OCI-LY7 (cell line): ENCODE measurements around the gene GALC. TPM values are rescaled to one million over a fixed set of nuclear protein-coding genes. Genes with fewer than 3 reads are reported as not detected.
"Not testable (repeated sequence)": the region's sequence is repeated elsewhere in the genome, so short reads cannot be mapped to it uniquely, and the experiment has no call there.

Experiments
- BruUV-seq: library from RNA; stranded (reverse); fragments of 400-500 nt; replicated peaks from 2 replicates; lab custom pipeline; 2021; lab: Mats Ljungman, UMichigan
- CTCF ChIA-PET: fragments of 300-600 bp; sonication (Branson Sonifier 250); formaldehyde crosslinking; loops from one replicate; lab custom pipeline; 2022; ENCODE audit warnings: antibody characterized with exemption; ENCODE audit not compliant: unreplicated experiment; lab: Charles Lee
- POLR2A ChIA-PET: fragments of 300-600 bp; sonication (Branson Sonifier 250); formaldehyde crosslinking; loops from one replicate; lab custom pipeline; 2022; ENCODE audit warnings: antibody characterized with exemption; lab: Charles Lee
- DNase-seq: peaks from one replicate; pipeline ENCODE4 v3.0.0-alpha.2; 2015; ENCODE audit warnings: low spot score
- H2AFZ ChIP-seq: fragments of 200-600 bp; sonication (generic), shearing (Covaris generic); 2 replicates; pipeline ENCODE4 v1.6.1; 2014; ENCODE audit warnings: mild to moderate bottlenecking, antibody characterized with exemption, low read length, moderate library complexity
- H3K27ac ChIP-seq: fragments of 200-600 bp; sonication (generic); 2 replicates; pipeline ENCODE4 v1.5.1; 2014; ENCODE audit warnings: mixed run types, low read depth, mild to moderate bottlenecking, moderate library complexity, low read length, inconsistent platforms; ENCODE audit not compliant: poor library complexity, severe bottlenecking
- H3K36me3 ChIP-seq: fragments of 200-600 bp; sonication (generic); 2 replicates; pipeline ENCODE4 v1.6.1; 2014; ENCODE audit warnings: mild to moderate bottlenecking, antibody characterized with exemption, low read length, moderate library complexity, mixed read lengths; ENCODE audit not compliant: insufficient read depth
- H3K4me1 ChIP-seq: fragments of 200-600 bp; sonication (generic); 2 replicates; pipeline ENCODE4 v1.5.1; 2014; ENCODE audit warnings: mild to moderate bottlenecking, low read length; ENCODE audit not compliant: insufficient read depth, poor library complexity, severe bottlenecking
- H3K4me2 ChIP-seq: fragments of 200-600 bp; sonication (generic); 2 replicates; pipeline ENCODE4 v1.6.1; 2014; ENCODE audit warnings: mild to moderate bottlenecking, low read length
- H3K4me3 ChIP-seq: fragments of 200-600 bp; sonication (generic); 2 replicates; pipeline ENCODE4 v1.5.1; 2014; ENCODE audit warnings: mild to moderate bottlenecking, low read depth, low read length; ENCODE audit not compliant: poor library complexity, severe bottlenecking
- H3K79me2 ChIP-seq: fragments of 200-600 bp; sonication (generic); 2 replicates; pipeline ENCODE4 v1.6.1; 2016; ENCODE audit warnings: low read depth, mild to moderate bottlenecking, low read length, moderate library complexity, mixed read lengths; ENCODE audit not compliant: insufficient read depth
- H3K9me2 ChIP-seq: fragments of 200-600 bp; sonication (generic); 2 replicates; pipeline ENCODE4 v1.6.1; 2016; ENCODE audit warnings: mild to moderate bottlenecking, low read length, mixed read lengths; ENCODE audit not compliant: insufficient read depth
- H3K9me3 ChIP-seq: fragments of 200-600 bp; sonication (generic); 2 replicates; pipeline ENCODE4 v1.6.1; 2014; ENCODE audit warnings: mild to moderate bottlenecking, mixed run types, low read length, mixed read lengths
- H4K20me1 ChIP-seq: fragments of 200-600 bp; sonication (generic); 2 replicates; pipeline ENCODE4 v1.6.1; 2014; ENCODE audit warnings: mild to moderate bottlenecking, antibody characterized with exemption, low read length, moderate library complexity, mixed read lengths; ENCODE audit not compliant: insufficient read depth
- EZH2phosphoT487 ChIP-seq: fragments of 200-600 bp; sonication (generic); IDR thresholded peaks from 2 replicates; pipeline ENCODE4 v1.6.1; 2018; ENCODE audit warnings: low read depth, borderline replicate concordance, mild to moderate bottlenecking, mixed run types, antibody characterized with exemption, low read length, moderate library complexity, mixed read lengths
- intact Hi-C: fragments of 100-400 bp; cut with micrococcal nuclease; formaldehyde crosslinking; loops from one replicate; pipeline ENCODE4 v1.10.0; 2022; ENCODE audit not compliant: unreplicated experiment
- total RNA-seq, 2 experiments: library from RNA; depleted of rRNA in 1 of 2; stranded (reverse); fragments of >200 nt in 1 of 2; shearing (Covaris generic) in 1 of 2; gene quantifications; 2 replicates each; pipeline ENCODE4 v1.2.3, GENCODE V29; 2014 to 2022
- TF ChIP-seq, protein P1 (sequence below): fragments of 200-600 bp; sonication (generic); conservative IDR thresholded peaks from 2 replicates; pipeline ENCODE4 v1.5.1; 2014; ENCODE audit warnings: mild to moderate bottlenecking, antibody characterized with exemption, low read length, moderate library complexity, mixed read lengths

The GALC gene
- total RNA-seq, 2 experiments from 2014 or later, result 4.4 to 18.0 TPM

DNA sequence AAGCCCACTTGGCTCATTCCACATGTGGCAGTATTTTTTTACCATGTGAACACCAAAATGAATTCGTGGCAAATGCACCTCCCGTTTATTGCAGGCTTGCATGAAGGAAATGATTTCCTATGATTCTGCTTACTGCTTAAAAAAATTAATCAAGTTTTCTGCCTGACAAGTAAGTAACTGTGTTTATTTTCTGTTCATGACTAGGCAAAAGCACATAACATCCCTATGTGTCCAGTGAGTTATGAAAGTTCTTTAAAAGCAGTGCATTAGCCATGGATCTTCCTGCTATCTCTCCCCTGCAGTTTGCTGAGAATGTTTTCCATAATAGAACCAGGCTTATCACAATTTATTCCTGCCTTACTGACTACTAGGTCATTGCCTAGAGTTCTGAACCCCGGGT is 32.3 kb upstream of the GALC start:
- Histone ChIP-seq H3K9me3 (no peaks in the 10 kb centered on the region), H2AFZ (no peak overlapping the region), H3K79me2 (no peaks in the 10 kb centered on the region), H3K36me3 (no peaks in the 10 kb centered on the region), H3K4me1 (peaks cover 12% of the 10 kb centered on the region), H3K27ac (no peak overlapping the region), H4K20me1 (no peaks in the 10 kb centered on the region), H3K4me2 (no peak overlapping the region), H3K4me3 (no peak overlapping the region), H3K9me2 (no peaks in the 10 kb centered on the region)
- intact Hi-C loops, result no loop called here
- POLR2A ChIA-PET, result no interaction called here
- TF ChIP-seq, protein P1, sequence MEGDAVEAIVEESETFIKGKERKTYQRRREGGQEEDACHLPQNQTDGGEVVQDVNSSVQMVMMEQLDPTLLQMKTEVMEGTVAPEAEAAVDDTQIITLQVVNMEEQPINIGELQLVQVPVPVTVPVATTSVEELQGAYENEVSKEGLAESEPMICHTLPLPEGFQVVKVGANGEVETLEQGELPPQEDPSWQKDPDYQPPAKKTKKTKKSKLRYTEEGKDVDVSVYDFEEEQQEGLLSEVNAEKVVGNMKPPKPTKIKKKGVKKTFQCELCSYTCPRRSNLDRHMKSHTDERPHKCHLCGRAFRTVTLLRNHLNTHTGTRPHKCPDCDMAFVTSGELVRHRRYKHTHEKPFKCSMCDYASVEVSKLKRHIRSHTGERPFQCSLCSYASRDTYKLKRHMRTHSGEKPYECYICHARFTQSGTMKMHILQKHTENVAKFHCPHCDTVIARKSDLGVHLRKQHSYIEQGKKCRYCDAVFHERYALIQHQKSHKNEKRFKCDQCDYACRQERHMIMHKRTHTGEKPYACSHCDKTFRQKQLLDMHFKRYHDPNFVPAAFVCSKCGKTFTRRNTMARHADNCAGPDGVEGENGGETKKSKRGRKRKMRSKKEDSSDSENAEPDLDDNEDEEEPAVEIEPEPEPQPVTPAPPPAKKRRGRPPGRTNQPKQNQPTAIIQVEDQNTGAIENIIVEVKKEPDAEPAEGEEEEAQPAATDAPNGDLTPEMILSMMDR, result no peak
- no peak for TF ChIP-seq EZH2phosphoT487
- DNase-seq, result no peak
- CTCF ChIA-PET, result no interaction called here
- no TSS peak for BruUV-seq

DNA sequence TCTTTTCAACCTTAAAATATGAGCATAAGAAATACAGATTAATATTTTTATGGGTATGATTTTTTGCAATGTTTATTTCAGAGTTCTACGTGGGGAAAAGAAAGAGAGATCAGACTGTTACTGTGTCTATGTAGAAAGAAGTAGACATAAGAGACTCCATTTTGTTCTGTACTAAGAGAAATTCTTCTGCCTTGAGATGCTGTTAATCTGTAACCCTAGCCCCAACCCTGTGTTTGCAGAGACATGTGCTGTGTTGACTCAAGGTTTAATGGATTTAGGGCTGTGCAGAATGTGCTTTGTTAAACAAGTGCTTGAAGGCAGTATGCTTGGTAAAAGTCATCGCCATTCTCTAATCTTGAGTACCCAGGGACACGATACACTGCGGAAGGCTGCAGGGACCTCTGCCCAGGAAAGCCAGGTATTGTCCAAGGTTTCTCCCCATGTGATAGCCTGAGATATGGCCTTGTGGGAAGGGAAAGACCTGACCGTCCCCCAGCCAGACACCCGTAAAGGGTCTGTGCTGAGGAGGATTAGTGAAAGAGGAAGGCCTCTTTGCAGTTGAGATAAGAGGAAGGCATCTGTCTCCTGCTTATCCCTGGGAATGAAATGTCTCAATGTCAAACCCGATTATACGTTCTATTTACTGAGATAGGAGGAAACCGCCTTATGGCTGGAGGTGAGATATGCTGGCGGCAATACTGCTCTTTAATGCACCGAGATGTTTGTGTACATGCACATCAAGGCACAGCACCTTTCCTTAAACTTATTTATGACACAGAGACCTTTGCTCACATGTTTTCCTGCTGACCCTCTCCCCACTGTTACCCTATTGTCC is 31.5 kb upstream of the GALC start:
- H3K9me2 ChIP-seq, CTCF ChIA-PET, H3K4me2 ChIP-seq, H3K79me2 ChIP-seq, H3K27ac ChIP-seq, POLR2A ChIA-PET, H4K20me1 ChIP-seq, DNase-seq, H3K36me3 ChIP-seq, BruUV-seq, H2AFZ ChIP-seq, intact Hi-C loops, H3K9me3 ChIP-seq, H3K4me3 ChIP-seq: not testable (repeated sequence)
- peaks cover 12% of the 10 kb centered on the region for H3K4me1 ChIP-seq

DNA sequence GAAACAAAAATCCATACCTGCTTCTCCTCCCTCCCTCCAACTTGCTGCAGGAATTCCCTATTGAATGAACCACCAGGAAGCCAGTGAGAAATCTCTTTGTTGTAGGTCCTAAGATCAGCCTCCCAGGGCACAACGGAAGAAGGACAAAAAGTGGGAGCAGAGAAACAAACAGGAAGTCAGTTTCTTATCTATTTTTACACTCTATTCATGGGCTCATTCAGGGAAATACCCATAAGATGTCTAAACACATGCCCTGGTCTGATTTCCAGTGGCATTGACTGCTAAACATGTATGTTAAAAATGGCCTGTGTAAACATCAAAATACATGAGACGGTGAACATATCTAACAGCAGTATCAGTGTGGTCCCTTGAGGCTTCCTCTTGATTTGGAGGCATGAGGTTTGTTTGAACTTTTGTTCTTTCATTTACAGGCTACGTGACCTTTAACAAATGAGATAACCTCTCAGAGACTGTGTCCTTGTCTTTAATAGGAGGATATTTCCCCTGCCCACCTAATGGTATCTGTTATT is 30.7 kb upstream of the GALC start:
- no peaks in the 10 kb centered on the region for H4K20me1 ChIP-seq
- no peak overlapping the region for H2AFZ ChIP-seq
- TF ChIP-seq, protein P1, result no peak
- no peak for TF ChIP-seq EZH2phosphoT487
- DNase-seq, result no peak
- ChIA-PET POLR2A (no interaction called here), CTCF (no interaction called here)
- intact Hi-C loops, result no loop called here
- no peaks in the 10 kb centered on the region for H3K9me3 ChIP-seq
- H3K4me1 ChIP-seq, result peaks cover 12% of the 10 kb centered on the region
- H3K9me2 ChIP-seq, result no peaks in the 10 kb centered on the region
- H3K4me2 ChIP-seq, result no peak overlapping the region
- no peak overlapping the region for H3K27ac ChIP-seq
- no TSS peak for BruUV-seq
- H3K79me2 ChIP-seq, result no peaks in the 10 kb centered on the region
- no peaks in the 10 kb centered on the region for H3K36me3 ChIP-seq
- no peak overlapping the region for H3K4me3 ChIP-seq
